CD4-positive, alpha-beta T cell treated with Interleukin-12 subunit alpha and Interleukin-12 subunit beta, for 1 hour (primary cell): Measurements from ENCODE around the gene OR5D18.
"Not testable (repeated sequence)": the region's sequence is repeated elsewhere in the genome, so short reads cannot be mapped to it uniquely, and the experiment has no call there.

Experiments
- DNase-seq: peaks from one replicate; pipeline ENCODE4 v3.0.0-alpha.2; 2020

The OR5D18 gene

GRCh38 chr11:55819330-55819729, at the start of gene OR5D18:
TSS of gene OR5D18 (plus strand) at chr11:55819630. CDS start at chr11:55819630, 0 bp downstream.
- no peak for DNase-seq

- DNase-seq: no peak
These were observed 46.3 kb upstream of the OR5D18 start, which contains the start of gene OR5D13 for GRCh38 chr11:55773138-55773537. TSS of gene OR5D13 (plus strand) at chr11:55773438. CDS start at chr11:55773438, 0 bp downstream.

- DNase-seq: no peak
These were observed 27.8 kb upstream of the OR5D18 start for GRCh38 chr11:55791606-55792005.

- DNase-seq: no peak
These were observed 26.1 kb upstream of the OR5D18 start for GRCh38 chr11:55793321-55793720.

GRCh38 chr11:55795256-55795655, 24.2 kb upstream of the OR5D18 start, which contains the start of gene OR5D14:
TSS of gene OR5D14 (plus strand) at chr11:55795556. CDS start at chr11:55795556, 0 bp downstream.
- DNase-seq: no peak

GRCh38 chr11:55806248-55806647, 13.2 kb upstream of the OR5D18 start:
- no peak for DNase-seq

GRCh38 chr11:55811067-55811466, 8.4 kb upstream of the OR5D18 start, which contains the start of gene OR5L1:
TSS of gene OR5L1 (plus strand) at chr11:55811367. CDS start at chr11:55811467, 100 bp downstream.
- no peak for DNase-seq

- DNase-seq: no peak
These were observed 7.5 kb downstream of the OR5D18 start, which contains the start of gene OR5L2 for GRCh38 chr11:55826919-55827318. TSS of gene OR5L2 (plus strand) at chr11:55827219. CDS start at chr11:55827219, 0 bp downstream.

GRCh38 chr11:55838452-55838851, 19.0 kb downstream of the OR5D18 start, which contains the start of gene OR5D16:
TSS of gene OR5D16 (plus strand) at chr11:55838752. CDS start at chr11:55838752, 0 bp downstream.
- DNase-seq: no peak

GRCh38 chr11:55847453-55847852, 28.0 kb downstream of the OR5D18 start:
- DNase-seq: no peak

- DNase-seq: no peak
These were observed 29.6 kb downstream of the OR5D18 start for GRCh38 chr11:55849037-55849436.

GRCh38 chr11:55852141-55852540, 32.7 kb downstream of the OR5D18 start:
- no peak for DNase-seq

GRCh38 chr11:55854704-55855103, 35.3 kb downstream of the OR5D18 start:
- DNase-seq: no peak

GRCh38 chr11:55867354-55867753, 47.9 kb downstream of the OR5D18 start:
- DNase-seq: not testable (repeated sequence)
